22Rv1 (cell line): ENCODE measurements around the gene ZNF888.

Experiments used
- CTCF ChIP-seq: fragments of 450-650 bp; IDR thresholded peaks from 2 replicates; pipeline ENCODE4 v1.5.1; 2017; ENCODE audit warnings: mild to moderate bottlenecking
- ZFX ChIP-seq: fragments of 450-650 bp; IDR thresholded peaks from 2 replicates; pipeline ENCODE4 v1.6.1; 2017; ENCODE audit warnings: antibody characterized with exemption, borderline replicate concordance

GRCh38 chr19:52956917-52957316 lies 33.7 kb upstream of the ZNF888 start:
- TF ChIP-seq CTCF = no peak
- no peak for TF ChIP-seq ZFX
